IMR-90 (cell line): ENCODE data around the gene PSMG3. TPM values are rescaled to one million over a fixed set of nuclear protein-coding genes. Genes with fewer than 3 reads are reported as not detected.

Experiments used
- ATAC-seq: fragments of 200-7000 bp; cut with Tn5 transposase; 2 replicates; pipeline ENCODE4 v1.9.1; 2020; ENCODE audit warnings: low read depth, mild to moderate bottlenecking, moderate library complexity
- Bru-seq: library from RNA; stranded (reverse); fragments of 400-500 nt; gene quantifications from one replicate; lab custom pipeline; 2021; lab: Mats Ljungman, UMichigan
- BruChase-seq, 2 experiments: library from RNA; stranded (reverse); fragments of 400-500 nt; gene quantifications; one replicate each; lab custom pipeline; 2021; lab: Mats Ljungman, UMichigan
- BruUV-seq: library from RNA; stranded (reverse); fragments of 400-500 nt; replicated peaks from 2 replicates; lab custom pipeline; 2021; lab: Mats Ljungman, UMichigan
- CTCF ChIA-PET: fragments of 300-600 bp; formaldehyde crosslinking; extraction: SDS; loops from one replicate; lab custom pipeline; 2021; ENCODE audit warnings: antibody characterized with exemption; lab: Yijun Ruan, JAX
- POLR2A ChIA-PET: fragments of 300-600 bp; sonication (Branson Sonifier 250); formaldehyde crosslinking; loops from one replicate; lab custom pipeline; 2022; ENCODE audit warnings: antibody characterized with exemption; ENCODE audit not compliant: unreplicated experiment; lab: Charles Lee
- DNase-seq: peaks from one replicate; pipeline ENCODE4 v3.0.0; 2013
- H2AFZ ChIP-seq: replicated peaks from 2 replicates; pipeline ENCODE3; 2013; ENCODE audit warnings: low read length, mild to moderate bottlenecking; ENCODE audit not compliant: poor library complexity
- H2AK5ac ChIP-seq: 2 replicates; pipeline ENCODE4 v1.6.1; 2013; ENCODE audit warnings: low read depth, low read length, inconsistent platforms
- H2AK9ac ChIP-seq: replicated peaks from 2 replicates; pipeline ENCODE3; 2013; ENCODE audit warnings: mild to moderate bottlenecking, low read depth, low read length, moderate library complexity; ENCODE audit not compliant: poor library complexity
- H2BK120ac ChIP-seq: 2 replicates; pipeline ENCODE4 v1.6.1; 2013; ENCODE audit warnings: low read depth, low read length, inconsistent platforms
- H2BK15ac ChIP-seq: 3 replicates; pipeline ENCODE4 v1.6.1; 2013; ENCODE audit warnings: low read depth, low read length, inconsistent platforms
- H2BK20ac ChIP-seq: 2 replicates; pipeline ENCODE4 v1.6.1; 2013; ENCODE audit warnings: low read depth, mild to moderate bottlenecking, inconsistent platforms, low read length, moderate library complexity
- H2BK5ac ChIP-seq: 2 replicates; pipeline ENCODE4 v1.6.1; 2013; ENCODE audit warnings: mild to moderate bottlenecking, low read depth, low read length, inconsistent platforms; ENCODE audit not compliant: poor library complexity, severe bottlenecking
- H3K14ac ChIP-seq: replicated peaks from 2 replicates; pipeline ENCODE4 v1.6.1; 2013; ENCODE audit warnings: low read depth, low read length, inconsistent platforms
- H3K18ac ChIP-seq: 2 replicates; pipeline ENCODE4 v1.6.1; 2013; ENCODE audit warnings: low read depth, low read length, control low read depth
- H3K23ac ChIP-seq: 2 replicates; pipeline ENCODE4 v1.6.1; 2013; ENCODE audit warnings: low read depth, low read length, inconsistent platforms
- H3K27ac ChIP-seq: 2 replicates; pipeline ENCODE4 v1.5.1; 2013; ENCODE audit warnings: mild to moderate bottlenecking, control low read depth, low read length; ENCODE audit not compliant: insufficient read depth
- H3K27me3 ChIP-seq: 2 replicates; pipeline ENCODE4 v1.6.1; 2013; ENCODE audit warnings: low read length; ENCODE audit not compliant: control insufficient read depth, insufficient read depth
- H3K36me3 ChIP-seq: 2 replicates; pipeline ENCODE4 v1.6.1; 2013; ENCODE audit warnings: low read length, mixed read lengths; ENCODE audit not compliant: control insufficient read depth, insufficient read depth
- H3K4ac ChIP-seq: 2 replicates; pipeline ENCODE4 v1.6.1; 2013; ENCODE audit warnings: low read depth, low read length, inconsistent platforms
- H3K4me1 ChIP-seq: 2 replicates; pipeline ENCODE4 v1.6.1; 2013; ENCODE audit warnings: low read length, mixed read lengths; ENCODE audit not compliant: control insufficient read depth, insufficient read depth
- H3K4me2 ChIP-seq: 2 replicates; pipeline ENCODE4 v1.6.1; 2013; ENCODE audit warnings: low read depth, mild to moderate bottlenecking, control low read depth, low read length, moderate library complexity
- H3K4me3 ChIP-seq: 2 replicates; pipeline ENCODE4 v1.5.1; 2013; ENCODE audit warnings: low read depth, mild to moderate bottlenecking, control low read depth, low read length, moderate library complexity; ENCODE audit not compliant: insufficient read depth
- H3K56ac ChIP-seq: 2 replicates; pipeline ENCODE4 v1.6.1; 2013; ENCODE audit warnings: low read length, inconsistent platforms; ENCODE audit not compliant: insufficient read depth; ENCODE audit errors: extremely low read depth
- H3K79me1 ChIP-seq, 2 experiments: 2 replicates each; pipeline ENCODE4 v1.6.1; 2013; ENCODE audit warnings: low read length in 2 of 2, inconsistent platforms in 1 of 2, low read depth in 1 of 2
- H3K9ac ChIP-seq: 2 replicates; pipeline ENCODE4 v1.6.1; 2013; ENCODE audit warnings: low read depth, low read length, control low read depth
- H3K9me1 ChIP-seq: 2 replicates; pipeline ENCODE4 v1.6.1; 2013; ENCODE audit warnings: low read length, inconsistent platforms; ENCODE audit not compliant: insufficient read depth
- H3K9me3 ChIP-seq: 2 replicates; pipeline ENCODE4 v1.6.1; 2013; ENCODE audit warnings: low read length; ENCODE audit not compliant: control insufficient read depth, insufficient read depth
- H4K20me1 ChIP-seq: 2 replicates; pipeline ENCODE4 v1.6.1; 2013; ENCODE audit warnings: low read length, inconsistent platforms; ENCODE audit not compliant: insufficient read depth
- H4K5ac ChIP-seq: 2 replicates; pipeline ENCODE4 v1.6.1; 2013; ENCODE audit warnings: mild to moderate bottlenecking, low read depth, low read length, control low read depth
- H4K8ac ChIP-seq, 2 experiments: 2 replicates each; pipeline ENCODE4 v1.6.1; 2013; ENCODE audit warnings: low read depth in 2 of 2, low read length in 2 of 2, control low read depth in 1 of 2, inconsistent platforms in 1 of 2
- H4K91ac ChIP-seq: 2 replicates; pipeline ENCODE4 v1.6.1; 2013; ENCODE audit warnings: low read depth, low read length, inconsistent platforms; ENCODE audit not compliant: insufficient read depth
- BHLHE40 ChIP-seq: fragments of 150-350 bp; IDR thresholded peaks from 2 replicates; pipeline ENCODE4 v1.6.1; 2016; ENCODE audit warnings: mild to moderate bottlenecking, low read depth, low read length
- CEBPB ChIP-seq: IDR thresholded peaks from 2 replicates; pipeline ENCODE4 v1.6.1; 2012; ENCODE audit warnings: low read depth, low read length, improper control_type of control experiment
- CHD1 ChIP-seq: IDR thresholded peaks from 2 replicates; pipeline ENCODE4 v1.6.1; 2012; ENCODE audit warnings: low read depth, low read length, improper control_type of control experiment
- CTCF ChIP-seq: conservative IDR thresholded peaks from 2 replicates; pipeline ENCODE4 v1.5.1; 2012; ENCODE audit warnings: mild to moderate bottlenecking, low read depth, low read length, improper control_type of control experiment
- FOS ChIP-seq: fragments of 150-350 bp; IDR thresholded peaks from 2 replicates; pipeline ENCODE4 v1.6.1; 2016; ENCODE audit warnings: low read depth, low read length
- MAZ ChIP-seq: IDR thresholded peaks from 2 replicates; pipeline ENCODE4 v1.6.1; 2012; ENCODE audit warnings: low read depth, mild to moderate bottlenecking, low read length, improper control_type of control experiment, moderate library complexity, borderline replicate concordance
- MXI1 ChIP-seq: IDR thresholded peaks from 2 replicates; pipeline ENCODE4 v1.6.1; 2012; ENCODE audit warnings: low read depth, mild to moderate bottlenecking, low read length, moderate library complexity, borderline replicate concordance
- POLR2A ChIP-seq: IDR thresholded peaks from 2 replicates; pipeline ENCODE4 v1.6.1; 2012; ENCODE audit warnings: mild to moderate bottlenecking, low read depth, low read length
- RCOR1 ChIP-seq: IDR thresholded peaks from 2 replicates; pipeline ENCODE4 v1.6.1; 2012; ENCODE audit warnings: mild to moderate bottlenecking, low read length, improper control_type of control experiment; ENCODE audit not compliant: insufficient replicate concordance
- USF2 ChIP-seq: fragments of 150-350 bp; IDR thresholded peaks from 2 replicates; pipeline ENCODE4 v1.6.1; 2017; ENCODE audit warnings: mild to moderate bottlenecking, antibody characterized with exemption, low read length, low read depth
- whole genome bisulfite sequencing, 2 experiments: methylation state at CpG; one replicate each; pipeline versions ENCODE4 v1.1.5 to v1.1.7; 2013; ENCODE audit warnings: missing lambda C conversion rate in 2 of 2; ENCODE audit not compliant: insufficient read length in 1 of 2; ENCODE audit errors: extremely low coverage in 2 of 2; 5-methylcytosine and 5-hydroxymethylcytosine counted together
- dilution Hi-C: fragments of 300-500 bp; cut with HindIII; formaldehyde crosslinking; loops from one replicate; pipeline ENCODE4 v1.14.3; 2018; ENCODE audit warnings: low sequenced_read_pairs; ENCODE audit not compliant: unreplicated experiment
- in situ Hi-C: fragments of 300-500 bp; cut with MboI; formaldehyde crosslinking; loops from 3 replicates; pipeline ENCODE4 v1.14.3; 2019; ENCODE audit warnings: low sequenced_read_pairs, inconsistent platforms, mixed read lengths
- intact Hi-C: fragments of 100-400 bp; cut with micrococcal nuclease; formaldehyde crosslinking; loops from 2 replicates; pipeline ENCODE4 v1.10.0; 2022
- long read RNA-seq: library from polyadenylated mRNA; unstranded; transcript quantifications from one replicate; pipeline ENCODE4 v2.0.0, GENCODE V29; 2021; ENCODE audit not compliant: unreplicated experiment
- polyA plus RNA-seq, 3 experiments: library from polyadenylated mRNA; depleted of rRNA; stranded (reverse); fragments of >200 nt; gene quantifications; 2 replicates each; pipeline ENCODE4 v1.2.3, GENCODE V29; 2012; ENCODE audit warnings: low replicate concordance in 1 of 3
- total RNA-seq: library from RNA; depleted of rRNA; stranded (reverse); fragments of >200 nt; gene quantifications from 2 replicates; pipeline ENCODE4 v1.2.3, GENCODE V29; 2012; rRNA removed

Gene PSMG3
- total RNA-seq (30.6 and 37.3 TPM in 2 replicates), polyA plus RNA-seq (2012; rRNA removed) (52.5 and 54.1 TPM in 2 replicates), Bru-seq, nascent RNA (percentile 51 among the genes with signal in this experiment), BruChase-seq, experiment 1, labeled RNA remaining after a 6-hour chase (percentile 60 among the genes with signal in this experiment), BruChase-seq, experiment 2, labeled RNA remaining after a 2-hour chase (percentile 49 among the genes with signal in this experiment)
- polyA plus RNA-seq (2012; cell fraction: cytosol; rRNA removed) = 44.0 and 63.2 TPM in 2 replicates
- 74.3 and 81.9 TPM in 2 replicates for polyA plus RNA-seq (2012; cell fraction: nucleus; rRNA removed; ENCODE audit: low replicate concordance)
- long read RNA-seq, transcript PSMG3-202 (2 exons, 1,391 nt) = major isoform, 6 of 28 reads
- long read RNA-seq, partial matches to known transcripts = 0 of 28 reads
- long read RNA-seq, other reads (novel, unspliced or antisense) = 21 of 28 reads

GRCh38 chr7:1569833-1570632, at the start of gene PSMG3:
Gene PSMG3, minus strand, starts transcription at chr7:1570032. Its CDS starts 693 bp downstream, at chr7:1569339.
- TF ChIP-seq MAZ (peak; percentile 63; the same call in 1 of the 2 replicates), BHLHE40 (0 out of 2 replicates have a peak, but pooled peaks have one; percentile 11), MXI1 (peak; percentile 45; the same call in 1 of the 2 replicates), CHD1 (peak; percentile 88), CEBPB (no peak), USF2 (0 out of 2 replicates have a peak, but pooled peaks have one; percentile 18), POLR2A (peak; percentile 75), FOS (no peak), CTCF (peak; percentile 17; the same call in 1 of the 2 replicates), RCOR1 (no peak)
- BruUV-seq = no TSS peak
- Histone ChIP-seq H3K27ac (peak within 1 kb of the TSS; percentile 96), H4K8ac (peak within 1 kb of the TSS; percentile 95 to 98), H3K9me3 (no peaks in the 10 kb centered on the region), H3K36me3 (peaks cover 15% of the 10 kb centered on the region), H4K5ac (peak within 1 kb of the TSS; percentile 96), H3K9me1 (peaks cover 17% of the 10 kb centered on the region), H2AK5ac (peak within 1 kb of the TSS; percentile 83), H3K79me1 (peaks cover 25 to 55% of the 10 kb centered on the region in 2 experiments; a peak in 3 of 4 replicates), H2AK9ac (peak within 1 kb of the TSS; percentile 87), H3K56ac (peak within 1 kb of the TSS; percentile 79), H3K23ac (peak within 1 kb of the TSS; percentile 88), H3K4me3 (peak within 1 kb of the TSS; percentile 92), H2AFZ (peak within 1 kb of the TSS; percentile 97), H2BK120ac (peak within 1 kb of the TSS; percentile 68), H3K27me3 (no peaks in the 10 kb centered on the region), H3K4me2 (peak within 1 kb of the TSS; percentile 95), H3K9ac (peak within 1 kb of the TSS; percentile 98), H2BK15ac (peak within 1 kb of the TSS; percentile 58; the same call in 1 of the 3 replicates), H3K4me1 (peaks cover 14% of the 10 kb centered on the region), H3K18ac (peak within 1 kb of the TSS; percentile 47; the same call in 1 of the 2 replicates), H4K20me1 (no peaks in the 10 kb centered on the region; the same call in 1 of the 2 replicates), H3K14ac (peak within 1 kb of the TSS; percentile 98), H2BK20ac (0 out of 2 replicates have a peak within 1 kb of the TSS, but pooled peaks have one; percentile 53), H4K91ac (peak within 1 kb of the TSS; percentile 95), H2BK5ac (peak within 1 kb of the TSS; percentile 90), H3K4ac (peak within 1 kb of the TSS; percentile 98)
- in situ Hi-C loops = loop anchor here (10.0 kb wide), 1 partner anchor 635 kb away; no protein-coding TSS in a partner anchor
- 0% methylated on average over 32 of the region's 95 CpGs; no CpG with 5 or more reads in 1 of the 2 experiments for WGBS, 2 experiments
- ChIA-PET CTCF (no interaction called here), POLR2A (interaction anchor here (0.5 kb wide), 1 partner anchor 166 kb away, joined by 3 read pairs; no protein-coding TSS in a partner anchor)
- dilution Hi-C loops = no loop called here
- intact Hi-C loops = loop anchor here (2.0 kb wide), 1 partner anchor 33 kb away; no protein-coding TSS in a partner anchor
- DNase-seq (peak; percentile 89), ATAC-seq (peak; percentile 87)
